DND-41 (cell line): Measurements from ENCODE around the gene LRP5.

ENCODE experiments used
- ATAC-seq: fragments of 200-7000 bp; cut with Tn5 transposase; 3 replicates; pipeline ENCODE4 v1.9.1; 2021; ENCODE audit warnings: low read depth; ENCODE audit not compliant: insufficient read depth
- DNase-seq: peaks from one replicate; pipeline ENCODE4 v3.0.0-alpha.2; 2020
- H2AFZ ChIP-seq: 2 replicates; pipeline ENCODE4 v1.6.0; 2012; ENCODE audit warnings: low read depth, low read length
- H3K27ac ChIP-seq: 2 replicates; pipeline ENCODE4 v1.5.1; 2012; ENCODE audit warnings: low read length, inconsistent platforms
- H3K27me3 ChIP-seq: fragments of 200-600 bp; sonication (generic); 2 replicates; pipeline ENCODE4 v1.6.0; 2012; ENCODE audit warnings: low read length, mild to moderate bottlenecking, inconsistent platforms; ENCODE audit not compliant: insufficient read depth, poor library complexity
- H3K36me3 ChIP-seq: 2 replicates; pipeline ENCODE4 v1.5.1; 2012; ENCODE audit warnings: low read length, inconsistent platforms; ENCODE audit not compliant: insufficient read depth
- H3K4me1 ChIP-seq: 2 replicates; pipeline ENCODE4 v1.5.1; 2012; ENCODE audit warnings: mild to moderate bottlenecking, low read length; ENCODE audit not compliant: insufficient read depth
- H3K4me2 ChIP-seq: 2 replicates; pipeline ENCODE4 v1.6.0; 2012; ENCODE audit warnings: mild to moderate bottlenecking, moderate library complexity, low read length, inconsistent platforms; ENCODE audit not compliant: insufficient read depth
- H3K4me3 ChIP-seq, 2 experiments: fragments of 200-600 bp in 1 of 2; shearing (Covaris generic) in 1 of 2; 2 replicates each; pipeline ENCODE4 v1.5.1; 2012 to 2016; ENCODE audit warnings: inconsistent platforms in 2 of 2, low read length in 2 of 2, mild to moderate bottlenecking in 2 of 2, low read depth in 1 of 2, moderate library complexity in 1 of 2
- H3K79me2 ChIP-seq: 2 replicates; pipeline ENCODE4 v1.6.0; 2012; ENCODE audit warnings: low read length, inconsistent platforms; ENCODE audit not compliant: insufficient read depth
- H3K9ac ChIP-seq: 2 replicates; pipeline ENCODE4 v1.6.0; 2012; ENCODE audit warnings: low read depth, mild to moderate bottlenecking, inconsistent platforms, low read length, moderate library complexity
- H3K9me3 ChIP-seq: 2 replicates; pipeline ENCODE4 v1.5.1; 2012; ENCODE audit warnings: low read length, moderate library complexity, mild to moderate bottlenecking, inconsistent platforms; ENCODE audit not compliant: insufficient read depth, severe bottlenecking
- H4K20me1 ChIP-seq: 2 replicates; pipeline ENCODE4 v1.6.0; 2012; ENCODE audit warnings: low read length; ENCODE audit not compliant: insufficient read depth
- CTCF ChIP-seq: IDR thresholded peaks from 2 replicates; pipeline ENCODE4 v1.5.1; 2012; ENCODE audit warnings: borderline replicate concordance, low read length, moderate library complexity, mild to moderate bottlenecking; ENCODE audit not compliant: poor library complexity, severe bottlenecking; ENCODE audit errors: extremely low read depth
- EZH2 ChIP-seq: IDR thresholded peaks from 3 replicates; pipeline ENCODE4 v1.6.1; 2012; ENCODE audit warnings: borderline replicate concordance, low read depth, mild to moderate bottlenecking, moderate library complexity, low read length, inconsistent platforms; ENCODE audit not compliant: severe bottlenecking

Gene LRP5

GRCh38 chr11:68436162-68436888 lies 123.9 kb downstream of the LRP5 start:
- no peak for TF ChIP-seq EZH2
- TF ChIP-seq CTCF = no peak
- Histone ChIP-seq H3K9ac (no peak overlapping the region), H3K27ac (no peak overlapping the region)

GRCh38 chr11:68436985-68437926 lies 124.9 kb downstream of the LRP5 start:
- Histone ChIP-seq H3K79me2 (no peaks in the 10 kb centered on the region), H4K20me1 (peaks cover 3% of the 10 kb centered on the region; the same call in 1 of the 2 replicates), H3K27me3 (no peaks in the 10 kb centered on the region), H3K36me3 (peaks cover 64% of the 10 kb centered on the region), H3K9me3 (no peaks in the 10 kb centered on the region), H2AFZ (no peak overlapping the region), H3K9ac (no peak overlapping the region), H3K27ac (no peak overlapping the region), H3K4me3 (no peak overlapping the region), H3K4me2 (no peak overlapping the region), H3K4me1 (no peaks in the 10 kb centered on the region)
- TF ChIP-seq CTCF = no peak
- TF ChIP-seq EZH2 = no peak
- ATAC-seq = no peak
- DNase-seq = no peak

More at GRCh38 chr11:68436162-68436888, 123.9 kb downstream of the LRP5 start:
- H3K9me3 ChIP-seq = no peaks in the 10 kb centered on the region
- H3K36me3 ChIP-seq = peaks cover 67% of the 10 kb centered on the region
- H2AFZ ChIP-seq = no peak overlapping the region
- ATAC-seq (no peak), DNase-seq (no peak)
- H3K4me3 ChIP-seq = no peak overlapping the region
- no peaks in the 10 kb centered on the region for H3K4me1 ChIP-seq
- no peaks in the 10 kb centered on the region for H3K79me2 ChIP-seq
- H3K27me3 ChIP-seq = no peaks in the 10 kb centered on the region
- H3K4me2 ChIP-seq = no peak overlapping the region
- peaks cover 3% of the 10 kb centered on the region; the same call in 1 of the 2 replicates for H4K20me1 ChIP-seq

- Histone ChIP-seq H4K20me1 (peaks cover 3% of the 10 kb centered on the region; the same call in 1 of the 2 replicates), H3K4me1 (no peaks in the 10 kb centered on the region), H3K79me2 (no peaks in the 10 kb centered on the region), H3K4me2 (no peak overlapping the region), H3K9me3 (no peaks in the 10 kb centered on the region), H3K4me3 (no peak overlapping the region), H2AFZ (no peak overlapping the region), H3K9ac (no peak overlapping the region), H3K27ac (no peak overlapping the region), H3K27me3 (no peaks in the 10 kb centered on the region), H3K36me3 (peaks cover 59% of the 10 kb centered on the region)
- TF ChIP-seq CTCF (no peak), EZH2 (no peak)
- DNase-seq (no peak), ATAC-seq (no peak)
Observed at GRCh38 chr11:68437927-68438657, 125.7 kb downstream of the LRP5 start.
